Measurements from ENCODE around the gene EXPH5. TPM values are rescaled to one million over a fixed set of nuclear protein-coding genes. Genes with fewer than 3 reads are reported as not detected.
"Not testable (repeated sequence)": the region's sequence is repeated elsewhere in the genome, so short reads cannot be mapped to it uniquely, and the experiment has no call there.

Gene EXPH5, protein sequence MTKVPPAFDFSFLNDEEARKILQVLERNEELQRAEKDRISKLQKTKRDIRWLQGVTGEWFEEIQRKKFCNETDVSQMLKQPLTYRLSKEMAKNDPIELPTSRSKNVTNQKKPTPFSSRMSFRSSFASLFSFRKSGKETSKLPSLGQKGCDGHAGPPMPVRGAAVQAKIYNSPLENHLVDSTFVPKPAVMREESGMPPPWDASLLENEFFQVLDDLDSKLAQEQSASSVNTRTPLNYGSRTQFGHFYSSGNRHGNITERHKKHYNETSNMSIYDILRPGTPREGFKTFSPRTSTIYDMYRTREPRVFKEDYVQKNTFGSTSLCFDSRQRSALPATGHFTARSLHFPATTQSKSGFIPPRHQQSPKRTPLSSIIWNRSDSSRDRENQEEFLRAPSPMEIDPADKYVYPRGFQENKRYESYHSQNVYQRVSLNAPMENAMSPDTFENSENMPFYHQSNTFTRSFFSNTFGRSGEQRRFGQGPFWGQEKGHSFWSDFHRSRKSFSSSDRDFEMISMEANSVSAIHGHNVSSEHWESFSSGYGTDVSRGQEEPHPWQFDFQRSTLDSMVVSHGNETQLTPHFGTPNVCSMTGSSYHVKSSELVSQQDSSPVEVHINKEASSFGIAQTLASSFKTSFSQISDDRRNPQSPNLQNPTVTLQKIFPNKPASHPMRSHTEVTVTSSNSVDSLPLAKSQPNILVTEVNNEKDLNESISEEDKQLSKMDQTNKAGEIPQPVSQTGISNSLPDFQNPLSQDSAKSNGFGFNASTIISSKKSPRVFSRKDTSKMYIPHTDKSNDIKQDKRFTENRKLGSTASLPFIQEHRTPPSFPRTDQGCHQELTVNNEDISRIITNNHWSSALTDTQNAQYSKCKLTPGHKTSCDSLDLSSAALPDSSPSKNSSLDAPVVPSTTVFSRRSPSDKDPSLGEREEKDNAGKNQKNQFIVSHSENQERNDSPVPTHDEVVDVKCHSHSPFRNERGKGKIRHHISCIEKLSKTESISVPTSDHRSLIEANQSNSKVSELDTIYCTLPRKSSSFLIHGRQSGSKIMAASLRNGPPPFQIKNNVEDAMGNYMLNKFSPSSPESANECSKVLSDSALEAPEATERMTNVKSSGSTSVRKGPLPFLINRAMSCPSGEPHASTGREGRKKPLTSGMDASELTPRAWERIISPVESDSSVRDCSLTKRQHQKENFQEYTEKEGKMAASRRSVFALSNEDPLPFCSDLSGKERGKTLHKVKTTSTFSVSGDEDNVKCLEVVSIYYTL (N-terminal part only)
- total RNA-seq (ENCODE audit: low replicate concordance): 0.72 and 1.1 TPM in 2 replicates

DNA sequence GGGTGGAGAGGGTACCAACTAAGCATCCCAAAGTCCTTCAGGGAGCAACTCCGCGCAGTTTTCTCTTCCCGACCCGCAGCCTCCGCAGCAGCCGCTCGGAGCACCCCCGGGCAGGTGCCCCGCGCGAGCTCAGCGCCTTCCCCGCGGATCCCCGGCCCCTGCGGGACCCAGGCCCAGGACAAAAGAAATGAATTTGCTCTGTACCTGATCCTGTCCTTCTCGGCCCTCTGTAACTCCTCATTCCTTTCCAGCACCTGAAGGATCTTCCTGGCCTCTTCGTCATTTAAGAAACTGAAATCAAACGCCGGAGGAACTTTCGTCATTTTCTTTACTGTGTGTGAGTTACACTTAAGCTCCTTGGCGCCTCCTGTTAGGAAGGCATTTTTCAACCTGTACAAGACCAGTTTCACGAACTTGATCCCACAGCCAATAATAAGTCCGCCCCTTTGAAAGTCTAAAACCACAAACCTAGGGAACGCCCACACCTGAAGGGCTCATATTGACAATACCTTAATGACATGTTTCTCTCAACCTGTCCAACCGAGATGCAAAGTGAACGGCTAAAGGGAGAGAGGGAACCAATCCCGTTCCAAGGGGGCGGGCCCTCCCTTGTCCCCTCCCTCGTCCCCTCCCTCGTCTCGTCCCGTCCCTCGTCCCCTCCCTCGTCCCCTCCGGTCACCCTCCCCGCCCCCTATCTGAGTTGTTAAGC is at the start of gene EXPH5:
Gene EXPH5, minus strand, starts transcription at position 555 of the 709 bp plus-strand sequence. Its CDS starts 232 bp downstream, at position 323.
- no peak for TF ChIP-seq CTCF (IDR thresholded peaks at IDR 0.05; ENCODE audit: insufficient read depth, low read length)
- peak within 1 kb of the TSS; percentile 71 for H3K4me3 ChIP-seq (ENCODE audit: low read depth, low read length)
- DNase-seq (ENCODE audit: low read depth): peak; percentile 41

- H3K4me3 ChIP-seq (ENCODE audit: low read depth, low read length); DNase-seq (ENCODE audit: low read depth): not testable (repeated sequence)
Observed at GRCh38 chr11:108641752-108642151, 48.2 kb upstream of the EXPH5 start.

GRCh38 chr11:108639146-108639545 is 45.6 kb upstream of the EXPH5 start:
- DNase-seq (ENCODE audit: low read depth): no peak
- no peak for TF ChIP-seq CTCF (IDR thresholded peaks at IDR 0.05; ENCODE audit: insufficient read depth, low read length)
- no peak overlapping the region for H3K4me3 ChIP-seq (ENCODE audit: low read depth, low read length)

DNA sequence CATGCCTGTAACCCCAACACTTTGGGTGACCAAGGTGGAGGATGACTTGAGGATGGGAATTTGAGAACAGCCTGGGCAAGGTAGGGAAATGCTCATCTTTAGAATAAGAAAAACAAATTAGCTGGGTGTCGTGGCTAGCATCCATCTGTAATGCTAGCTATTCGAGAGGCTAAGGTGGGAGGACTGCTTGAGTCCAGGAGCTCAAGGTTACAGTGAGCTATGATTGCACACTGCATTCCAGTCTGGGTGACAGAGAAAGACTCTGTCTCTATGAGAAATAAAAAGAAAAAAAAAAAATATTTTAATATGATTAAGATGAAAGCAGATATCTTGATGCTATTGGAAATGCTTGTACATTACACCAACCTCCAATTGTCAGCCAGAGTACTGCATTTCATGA is 42.7 kb upstream of the EXPH5 start:
- no peak for TF ChIP-seq CTCF (IDR thresholded peaks at IDR 0.05; ENCODE audit: insufficient read depth, low read length)
- no peak for DNase-seq (ENCODE audit: low read depth)
- no peak overlapping the region for H3K4me3 ChIP-seq (ENCODE audit: low read depth, low read length)

DNA sequence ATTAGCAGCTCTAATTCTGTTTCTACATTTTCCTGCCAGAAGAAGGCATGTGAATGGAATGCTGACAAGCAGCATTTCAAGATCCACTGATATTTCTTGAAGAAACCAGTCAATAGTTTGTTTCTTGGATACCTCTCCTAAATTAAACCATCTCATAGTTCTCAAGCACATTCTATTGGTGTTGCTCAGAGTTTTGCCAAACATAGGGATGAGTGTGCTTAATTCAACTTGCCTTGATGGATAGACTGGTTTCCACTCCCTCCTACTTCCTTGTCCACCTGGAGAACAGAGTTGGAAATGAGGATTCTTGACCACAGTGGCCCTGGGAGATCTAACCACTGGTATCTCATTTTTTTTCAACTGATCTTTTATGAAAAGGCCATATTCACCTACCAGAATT is 41.5 kb upstream of the EXPH5 start:
- no peak for TF ChIP-seq CTCF (IDR thresholded peaks at IDR 0.05; ENCODE audit: insufficient read depth, low read length)
- no peak overlapping the region for H3K4me3 ChIP-seq (ENCODE audit: low read depth, low read length)
- no peak for DNase-seq (ENCODE audit: low read depth)

GRCh38 chr11:108632041-108632704 is 38.6 kb upstream of the EXPH5 start:
- no peak overlapping the region for H3K4me3 ChIP-seq (ENCODE audit: low read depth, low read length)
- DNase-seq (ENCODE audit: low read depth): no peak
- no peak for TF ChIP-seq CTCF (IDR thresholded peaks at IDR 0.05; ENCODE audit: insufficient read depth, low read length)
